ENCODE data around the gene DEDD2.

DEDD2 gene

DNA sequence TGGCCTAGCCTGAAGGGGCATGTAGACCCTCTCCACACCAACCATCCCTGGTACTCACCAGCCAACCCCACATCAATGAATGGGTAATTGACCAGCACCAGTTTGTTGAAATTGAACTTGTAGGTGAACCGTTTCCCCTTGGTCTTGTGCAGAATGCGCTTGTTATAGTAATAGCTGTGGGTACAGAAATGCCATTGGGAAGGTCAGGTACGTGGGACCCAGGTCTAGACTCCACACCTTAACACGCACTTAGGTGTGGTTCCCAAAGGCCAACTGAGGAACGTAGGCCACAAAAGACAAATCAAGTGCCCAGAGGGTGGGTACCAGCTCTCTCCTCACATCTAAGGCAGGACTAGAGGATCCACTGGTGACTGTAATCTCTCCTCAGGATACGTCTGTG, 32.3 kb upstream of the DEDD2 start:
- Histone ChIP-seq H3K4me1 (ENCODE audit: insufficient read depth, low read length, severe bottlenecking) (peaks cover 31% of the 10 kb centered on the region), H3K4me2 (ENCODE audit: low read length) (no peak overlapping the region), H3F3A (ENCODE audit: insufficient read depth, low read length) (no peaks in the 10 kb centered on the region), H3K27ac (ENCODE audit: low read depth, low read length, poor library complexity, severe bottlenecking) (peak overlapping the region; percentile 46), H3K9me2 (ENCODE audit: low read depth, low read length) (no peaks in the 10 kb centered on the region), H3K4me3 (ENCODE audit: low read depth, low read length, poor library complexity, severe bottlenecking) (no peak overlapping the region), H4K20me1 (ENCODE audit: insufficient read depth, low read length) (no peaks in the 10 kb centered on the region), H3K27me3 (ENCODE audit: insufficient read depth, low read length) (no peaks in the 10 kb centered on the region), H3K9me3 (ENCODE audit: low read length) (no peaks in the 10 kb centered on the region), H3K36me3 (ENCODE audit: insufficient read depth, low read length) (peaks cover 18% of the 10 kb centered on the region; the same call in 1 of the 2 replicates), H2AFZ (ENCODE audit: low read length) (no peak overlapping the region), H3K79me2 (ENCODE audit: insufficient read depth, low read length) (0 out of 2 replicates have a peak, but pooled peaks cover 8% of the 10 kb centered on the region), H3K9ac (ENCODE audit: low read length) (no peak overlapping the region)
- TF ChIP-seq, protein P1, sequence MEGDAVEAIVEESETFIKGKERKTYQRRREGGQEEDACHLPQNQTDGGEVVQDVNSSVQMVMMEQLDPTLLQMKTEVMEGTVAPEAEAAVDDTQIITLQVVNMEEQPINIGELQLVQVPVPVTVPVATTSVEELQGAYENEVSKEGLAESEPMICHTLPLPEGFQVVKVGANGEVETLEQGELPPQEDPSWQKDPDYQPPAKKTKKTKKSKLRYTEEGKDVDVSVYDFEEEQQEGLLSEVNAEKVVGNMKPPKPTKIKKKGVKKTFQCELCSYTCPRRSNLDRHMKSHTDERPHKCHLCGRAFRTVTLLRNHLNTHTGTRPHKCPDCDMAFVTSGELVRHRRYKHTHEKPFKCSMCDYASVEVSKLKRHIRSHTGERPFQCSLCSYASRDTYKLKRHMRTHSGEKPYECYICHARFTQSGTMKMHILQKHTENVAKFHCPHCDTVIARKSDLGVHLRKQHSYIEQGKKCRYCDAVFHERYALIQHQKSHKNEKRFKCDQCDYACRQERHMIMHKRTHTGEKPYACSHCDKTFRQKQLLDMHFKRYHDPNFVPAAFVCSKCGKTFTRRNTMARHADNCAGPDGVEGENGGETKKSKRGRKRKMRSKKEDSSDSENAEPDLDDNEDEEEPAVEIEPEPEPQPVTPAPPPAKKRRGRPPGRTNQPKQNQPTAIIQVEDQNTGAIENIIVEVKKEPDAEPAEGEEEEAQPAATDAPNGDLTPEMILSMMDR (IDR thresholded peaks at IDR 0.05; ENCODE audit: low read length): no peak
- TF ChIP-seq EZH2 (IDR thresholded peaks at IDR 0.05; ENCODE audit: borderline replicate concordance, low read length): no peak

DNA sequence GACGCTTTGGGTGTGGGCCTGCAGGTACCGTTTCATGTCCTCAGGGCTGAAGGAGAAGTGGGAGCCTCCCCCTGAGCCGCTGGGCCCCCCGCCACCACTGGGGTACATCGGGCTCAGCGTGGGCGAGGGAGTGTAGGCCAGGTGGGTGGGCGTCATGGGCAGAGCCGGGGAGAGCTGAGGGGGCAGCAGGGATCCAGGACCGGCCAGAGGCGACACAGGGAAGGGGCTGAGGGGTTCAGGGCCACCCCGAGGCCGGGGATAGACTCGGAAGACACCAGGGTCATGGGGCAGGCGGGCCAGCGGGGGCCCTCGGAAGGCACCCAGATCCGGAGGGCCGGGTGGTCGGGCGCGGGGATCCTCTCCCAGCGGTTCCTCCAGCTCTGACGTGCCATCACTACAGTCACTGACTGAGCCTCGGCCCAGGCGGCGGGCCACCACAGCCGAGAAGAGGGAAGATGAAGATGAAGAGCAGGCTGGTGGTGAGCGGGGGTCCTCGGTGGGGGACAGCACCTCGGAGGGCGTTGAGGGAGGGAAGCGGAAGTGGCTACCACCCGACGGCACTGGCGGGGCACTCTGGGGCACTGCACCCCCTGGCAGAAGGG, 31.8 kb upstream of the DEDD2 start:
- H3F3A ChIP-seq (ENCODE audit: insufficient read depth, low read length): no peaks in the 10 kb centered on the region
- no peak overlapping the region for H2AFZ ChIP-seq (ENCODE audit: low read length)
- H3K9ac ChIP-seq (ENCODE audit: low read length): no peak overlapping the region
- H3K36me3 ChIP-seq (ENCODE audit: insufficient read depth, low read length): peaks cover 18% of the 10 kb centered on the region; the same call in 1 of the 2 replicates
- no peak overlapping the region for H3K4me2 ChIP-seq (ENCODE audit: low read length)
- H3K27ac ChIP-seq (ENCODE audit: low read depth, low read length, poor library complexity, severe bottlenecking): no peak overlapping the region
- H3K27me3 ChIP-seq (ENCODE audit: insufficient read depth, low read length): no peaks in the 10 kb centered on the region
- TF ChIP-seq, protein P1 (IDR thresholded peaks at IDR 0.05; ENCODE audit: low read length): no peak
- TF ChIP-seq EZH2 (IDR thresholded peaks at IDR 0.05; ENCODE audit: borderline replicate concordance, low read length): no peak
- H4K20me1 ChIP-seq (ENCODE audit: insufficient read depth, low read length): no peaks in the 10 kb centered on the region
- peaks cover 32% of the 10 kb centered on the region for H3K4me1 ChIP-seq (ENCODE audit: insufficient read depth, low read length, severe bottlenecking)
- no peak overlapping the region for H3K4me3 ChIP-seq (ENCODE audit: low read depth, low read length, poor library complexity, severe bottlenecking)
- H3K9me2 ChIP-seq (ENCODE audit: low read depth, low read length): no peaks in the 10 kb centered on the region
- 0 out of 2 replicates have a peak, but pooled peaks cover 8% of the 10 kb centered on the region for H3K79me2 ChIP-seq (ENCODE audit: insufficient read depth, low read length)
- no peaks in the 10 kb centered on the region for H3K9me3 ChIP-seq (ENCODE audit: low read length)

DNA sequence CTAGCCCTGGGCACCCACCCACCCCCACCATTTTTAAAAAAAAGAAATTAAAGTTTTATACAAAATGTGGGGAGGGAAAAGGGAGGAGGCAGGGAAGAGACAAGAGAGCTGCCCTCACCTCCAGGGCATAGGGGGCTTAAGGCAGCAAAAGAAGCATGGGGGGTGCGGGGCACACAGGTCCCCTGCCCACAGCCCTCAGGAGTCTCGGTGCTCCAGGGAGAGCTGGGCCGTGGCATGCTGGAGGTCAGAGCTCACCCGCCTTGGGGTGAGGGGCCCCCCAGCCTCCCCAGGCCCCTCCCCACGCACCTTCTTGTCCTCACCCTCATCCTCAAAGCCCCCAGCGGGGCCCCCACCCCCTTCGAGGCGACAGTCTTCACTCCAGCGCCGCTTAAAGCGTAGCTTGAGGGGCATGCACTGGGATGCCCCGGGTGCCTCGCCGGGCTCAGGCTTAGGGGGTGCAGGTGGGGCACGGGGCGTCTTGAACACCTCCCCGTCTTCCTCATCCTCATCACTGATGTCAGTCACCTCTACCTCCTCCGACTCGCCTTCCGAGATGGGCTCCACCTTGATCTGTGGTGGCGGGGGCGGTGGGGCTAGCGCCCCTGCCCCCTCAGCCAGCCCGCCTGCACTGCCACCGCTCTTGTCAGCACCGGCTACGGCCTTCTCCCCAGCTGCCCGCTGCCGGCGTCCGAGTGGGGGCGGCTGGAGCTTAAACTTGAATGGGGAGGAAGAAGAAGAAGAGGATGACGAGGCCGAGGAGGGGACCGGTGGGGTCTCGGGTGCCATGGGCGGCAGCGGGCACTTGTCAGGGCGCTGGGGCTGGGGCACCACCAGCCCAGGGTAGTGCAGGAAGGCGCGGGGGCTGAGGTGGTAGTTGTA, 31.0 kb upstream of the DEDD2 start:
- Histone ChIP-seq H3K27me3 (ENCODE audit: insufficient read depth, low read length) (no peaks in the 10 kb centered on the region), H3K4me2 (ENCODE audit: low read length) (no peak overlapping the region), H3K36me3 (ENCODE audit: insufficient read depth, low read length) (peaks cover 18% of the 10 kb centered on the region; the same call in 1 of the 2 replicates), H3K4me1 (ENCODE audit: insufficient read depth, low read length, severe bottlenecking) (peaks cover 32% of the 10 kb centered on the region), H3K9me2 (ENCODE audit: low read depth, low read length) (no peaks in the 10 kb centered on the region), H3K9me3 (ENCODE audit: low read length) (no peaks in the 10 kb centered on the region), H3K27ac (ENCODE audit: low read depth, low read length, poor library complexity, severe bottlenecking) (no peak overlapping the region), H3K79me2 (ENCODE audit: insufficient read depth, low read length) (0 out of 2 replicates have a peak, but pooled peaks cover 8% of the 10 kb centered on the region), H3K4me3 (ENCODE audit: low read depth, low read length, poor library complexity, severe bottlenecking) (no peak overlapping the region), H3K9ac (ENCODE audit: low read length) (no peak overlapping the region), H4K20me1 (ENCODE audit: insufficient read depth, low read length) (no peaks in the 10 kb centered on the region), H2AFZ (ENCODE audit: low read length) (no peak overlapping the region), H3F3A (ENCODE audit: insufficient read depth, low read length) (no peaks in the 10 kb centered on the region)
- no peak for TF ChIP-seq EZH2 (IDR thresholded peaks at IDR 0.05; ENCODE audit: borderline replicate concordance, low read length)
- TF ChIP-seq, protein P1 (IDR thresholded peaks at IDR 0.05; ENCODE audit: low read length): no peak
